HepG2 (cell line): ENCODE results near the gene MAP9. TPM values are rescaled to one million over a fixed set of nuclear protein-coding genes. Genes with fewer than 3 reads are reported as not detected.

Source experiments
- ATAC-seq: fragments of 200-7000 bp; cut with Tn5 transposase; 3 replicates; pipeline ENCODE4 v1.9.1; 2020; ENCODE audit warnings: mild to moderate bottlenecking, moderate library complexity
- BruUV-seq: library from RNA; stranded (reverse); fragments of 400-500 nt; replicated peaks from 2 replicates; lab custom pipeline; 2021; lab: Mats Ljungman, UMichigan
- CTCF ChIA-PET: fragments of 300-600 bp; formaldehyde crosslinking; extraction: SDS; loops from one replicate; lab custom pipeline; 2021; ENCODE audit warnings: low total read pairs, inconsistent platforms, low intra/inter-chr PET ratio; lab: Yijun Ruan, JAX
- POLR2A ChIA-PET: fragments of 350-600 bp; sonication (Branson Sonifier 250); formaldehyde crosslinking; loops from one replicate; lab custom pipeline; 2020; ENCODE audit warnings: antibody characterized with exemption, inconsistent platforms; lab: Yijun Ruan, JAX
- DNase-seq: peaks from one replicate; pipeline ENCODE4 v3.0.0-alpha.2; 2015; ENCODE audit warnings: low spot score
- FAIRE-seq: peaks from 3 replicates; lab custom pipeline; 2011; peaks lifted over from hg19 to GRCh38; lab: Jason Lieb, UNC
- H2AFZ ChIP-seq: one replicate; pipeline ENCODE4 v1.6.1; 2011; ENCODE audit warnings: low read length, inconsistent platforms
- H3K27ac ChIP-seq: fragments of 300-600 bp; 3 replicates; pipeline ENCODE4 v1.8.0; 2011; ENCODE audit warnings: mixed run types, mild to moderate bottlenecking, mixed read lengths, low read length, inconsistent platforms; ENCODE audit not compliant: insufficient read depth; ENCODE audit errors: extremely low read length
- H3K27me3 ChIP-seq, 2 experiments: fragments of 200-600 bp in 1 of 2; 2 replicates in 1 of 2; 3 replicates in 1 of 2; pipeline versions ENCODE4 v1.6.0 to v1.8.0; 2011; ENCODE audit warnings: low read length in 2 of 2, mild to moderate bottlenecking in 2 of 2, moderate library complexity in 2 of 2, inconsistent platforms in 1 of 2; ENCODE audit not compliant: insufficient read depth in 2 of 2, control insufficient read depth in 1 of 2
- H3K36me3 ChIP-seq, 2 experiments: fragments of 200-600 bp in 1 of 2; replicated peaks in 1 of 2; 2 replicates in 1 of 2; 3 replicates in 1 of 2; pipeline versions ENCODE4 v1.5.1 to v1.8.0; 2011; ENCODE audit warnings: low read length in 2 of 2, inconsistent platforms in 1 of 2; ENCODE audit not compliant: insufficient read depth in 2 of 2, control insufficient read depth in 1 of 2
- H3K4me1 ChIP-seq: 2 replicates; pipeline ENCODE4 v1.5.1; 2012; ENCODE audit warnings: low read length, inconsistent platforms; ENCODE audit not compliant: insufficient read depth
- H3K4me2 ChIP-seq: 2 replicates; pipeline ENCODE4 v1.6.0; 2011; ENCODE audit warnings: low read depth, low read length, inconsistent platforms
- H3K4me3 ChIP-seq, 3 experiments: fragments of 200-600 bp in 1 of 3; sonication (generic), shearing (Covaris generic) in 1 of 3; replicated peaks in 1 of 3; 2 replicates each; pipeline ENCODE4 v1.5.1; 2011 to 2016; ENCODE audit warnings: low read length in 3 of 3, inconsistent platforms in 2 of 3, low read depth in 2 of 3, mild to moderate bottlenecking in 2 of 3, control low read depth in 1 of 3, mixed read lengths in 1 of 3; ENCODE audit not compliant: insufficient read depth in 1 of 3
- H3K79me2 ChIP-seq: one replicate; pipeline ENCODE4 v1.6.1; 2011; ENCODE audit warnings: low read length, inconsistent platforms; ENCODE audit not compliant: insufficient read depth
- H3K9ac ChIP-seq: 2 replicates; pipeline ENCODE4 v1.6.0; 2011; ENCODE audit warnings: mild to moderate bottlenecking, low read depth, low read length, inconsistent platforms; ENCODE audit not compliant: insufficient read depth
- H3K9me3 ChIP-seq: 2 replicates; pipeline ENCODE4 v1.5.1; 2012; ENCODE audit warnings: mild to moderate bottlenecking, low read length
- H4K20me1 ChIP-seq: 2 replicates; pipeline ENCODE4 v1.6.0; 2011; ENCODE audit warnings: inconsistent platforms, mild to moderate bottlenecking, low read length, moderate library complexity; ENCODE audit not compliant: insufficient read depth
- ATM ChIP-seq: fragments of 450-650 bp; IDR thresholded peaks from 2 replicates; pipeline ENCODE4 v1.7.1; 2017; ENCODE audit warnings: mild to moderate bottlenecking, borderline replicate concordance
- BRCA1 ChIP-seq: sonication (generic); formaldehyde crosslinking; IDR thresholded peaks from 2 replicates; pipeline ENCODE4 v1.4.0; 2020; ENCODE audit warnings: missing genetic modification reagents
- HDAC1 ChIP-seq: sonication (generic); formaldehyde crosslinking; IDR thresholded peaks from 2 replicates; pipeline ENCODE4 v1.5.1; 2020; ENCODE audit warnings: mild to moderate bottlenecking, missing genetic modification reagents
- MYPOP ChIP-seq: sonication (generic); formaldehyde crosslinking; IDR thresholded peaks from 2 replicates; pipeline ENCODE4 v1.8.1; 2023; ENCODE audit warnings: mild to moderate bottlenecking, moderate library complexity, missing genetic modification reagents
- NRL ChIP-seq: sonication (generic); formaldehyde crosslinking; IDR thresholded peaks from 2 replicates; pipeline ENCODE4 v1.5.0; 2020; ENCODE audit warnings: missing genetic modification reagents, mild to moderate bottlenecking, moderate library complexity, borderline replicate concordance
- PATZ1 ChIP-seq: sonication (generic); formaldehyde crosslinking; IDR thresholded peaks from 2 replicates; pipeline ENCODE4 v1.4.0; 2020; ENCODE audit warnings: missing genetic modification reagents
- POLR2G ChIP-seq: fragments of 200-400 bp; formaldehyde crosslinking; IDR thresholded peaks from 2 replicates; pipeline ENCODE4 v1.6.1; 2018; ENCODE audit warnings: mild to moderate bottlenecking, low read depth, low read length, moderate library complexity
- TBP ChIP-seq: sonication (generic); formaldehyde crosslinking; IDR thresholded peaks from 2 replicates; pipeline ENCODE4 v1.5.0; 2020; ENCODE audit warnings: missing genetic modification reagents
- TGIF2 ChIP-seq: IDR thresholded peaks from 2 replicates; pipeline ENCODE4 v1.6.1; 2016; ENCODE audit warnings: control low read depth, missing compliant biosample characterization
- THAP11 ChIP-seq: IDR thresholded peaks from 2 replicates; pipeline ENCODE4 v1.6.1; 2016; ENCODE audit warnings: missing biosample characterization, missing genetic modification reagents
- TRIM22 ChIP-seq: fragments of 450-650 bp; IDR thresholded peaks from 2 replicates; pipeline ENCODE4 v1.6.1; 2017
- ZNF234 ChIP-seq: sonication (generic); formaldehyde crosslinking; conservative IDR thresholded peaks from 2 replicates; pipeline ENCODE4 v1.5.1; 2020; ENCODE audit warnings: mild to moderate bottlenecking, missing genetic modification reagents
- ZNF251 ChIP-seq: sonication (generic); formaldehyde crosslinking; IDR thresholded peaks from 2 replicates; pipeline ENCODE4 v1.9.0; 2021; ENCODE audit warnings: mild to moderate bottlenecking, missing genetic modification reagents
- ZNF577 ChIP-seq: sonication (generic); formaldehyde crosslinking; IDR thresholded peaks from 2 replicates; pipeline ENCODE4 v1.4.0; 2020; ENCODE audit warnings: mild to moderate bottlenecking, low read depth, missing genetic modification reagents, borderline replicate concordance
- ZNF7 ChIP-seq: IDR thresholded peaks from 2 replicates; pipeline ENCODE4 v1.6.1; 2016; ENCODE audit warnings: missing biosample characterization, missing genetic modification reagents
- ZNF761 ChIP-seq: sonication (generic); formaldehyde crosslinking; conservative IDR thresholded peaks from 2 replicates; pipeline ENCODE4 v1.4.0; 2020; ENCODE audit warnings: mild to moderate bottlenecking, missing genetic modification reagents
- in situ Hi-C: cut with HindIII; loops from 2 replicates; pipeline ENCODE4 v1.10.0; 2017; ENCODE audit warnings: low pct_unique_long_range_greater_than_20kb; ENCODE audit not compliant: extremely low pct_ligation_motif_present
- intact Hi-C: fragments of 100-400 bp; cut with micrococcal nuclease; formaldehyde crosslinking; loops from one replicate; pipeline ENCODE4 v1.10.0; 2022; ENCODE audit not compliant: unreplicated experiment
- polyA plus RNA-seq, 8 experiments: library from polyadenylated mRNA; depleted of rRNA in 3 of 8; stranded (reverse) in 7 of 8; unstranded in 1 of 8; fragments of >200 nt; fragmentation: Illumina TruSeq in 4 of 8; extraction: Trizol in 4 of 8; gene quantifications; 2 replicates each; pipeline versions ENCODE4 v1.2.1 to v1.2.3, GENCODE V29; 2011 to 2016; ENCODE audit warnings: low read depth in 4 of 8, missing spikeins in 1 of 8, mixed read lengths in 1 of 8; ENCODE audit not compliant: insufficient read depth in 1 of 8
- total RNA-seq, 5 experiments: library from RNA; depleted of rRNA; stranded (reverse); fragments of >200 nt; fragmentation: Illumina TruSeq; extraction: Trizol; gene quantifications; 2 replicates each; pipeline ENCODE4 v1.2.3, GENCODE V29; 2016; ENCODE audit warnings: low read depth in 1 of 5

MAP9 gene
- total and polyA plus RNA-seq, 2 of the 13 experiments (the other 11 are each of a cell fraction or from before 2014, with no cell fraction given), result not detected

GRCh38 chr4:155321006-155321405 is 55.8 kb downstream of the MAP9 start:
- intact Hi-C loops (no loop called here), in situ Hi-C loops (no loop called here)
- TF ChIP-seq TRIM22 (no peak), NRL (no peak), POLR2G (no peak), PATZ1 (CRISPR knock-in tag) (no peak), MYPOP (CRISPR knock-in tag) (no peak), ZNF761 (no peak), TBP (CRISPR knock-in tag) (no peak), ZNF7 (no peak), ATM (no peak), BRCA1 (CRISPR knock-in tag) (no peak), ZNF577 (CRISPR knock-in tag) (no peak), THAP11 (CRISPR knock-in tag) (no peak), HDAC1 (CRISPR knock-in tag) (no peak), TGIF2 (CRISPR knock-in tag) (no peak), ZNF251 (CRISPR knock-in tag) (no peak), ZNF234 (no peak)
- POLR2A ChIA-PET, result no interaction called here
- DNase-seq (no peak), ATAC-seq (no peak), FAIRE-seq (no peak)
- H3K9me3 ChIP-seq, result no peaks in the 10 kb centered on the region
- H3K79me2 ChIP-seq, result no peaks in the 10 kb centered on the region
- no peak overlapping the region for H2AFZ ChIP-seq
- no peak overlapping the region for H3K27ac ChIP-seq
- CTCF ChIA-PET, result no interaction called here
- no peaks in the 10 kb centered on the region for H3K4me1 ChIP-seq
- no peaks in the 10 kb centered on the region; a peak in 1 of 5 replicates for H3K27me3 ChIP-seq
- no peak overlapping the region for H3K4me3 ChIP-seq
- no TSS peak for BruUV-seq
- H3K9ac ChIP-seq, result no peak overlapping the region
- no peaks in the 10 kb centered on the region for H3K36me3 ChIP-seq
- H3K4me2 ChIP-seq, result no peak overlapping the region
- no peaks in the 10 kb centered on the region for H4K20me1 ChIP-seq
